OCI-M1 (cell line): ENCODE measurements around the gene IVD.

Source experiments
- DNase-seq: peaks from one replicate; lab custom pipeline; 2025; lab: John Stamatoyannopoulos, UW

The IVD gene

GRCh38 chr15:40377606-40378005, 28.0 kb upstream of the IVD start:
- DNase-seq, result no peak

- no peak for DNase-seq
Measured at GRCh38 chr15:40379374-40379773, 26.2 kb upstream of the IVD start.

GRCh38 chr15:40379853-40380252, 25.7 kb upstream of the IVD start:
- no peak for DNase-seq

GRCh38 chr15:40380636-40381035, 25.0 kb upstream of the IVD start:
- no peak for DNase-seq

- DNase-seq, result no peak
Measured at GRCh38 chr15:40381818-40382529, 23.6 kb upstream of the IVD start.

- peak; percentile 96 for DNase-seq
Measured at GRCh38 chr15:40382580-40383456, 22.8 kb upstream of the IVD start, which contains the start of gene KNSTRN. Gene KNSTRN, plus strand, starts transcription at chr15:40382721. Its CDS starts 115 bp downstream, at chr15:40382836.

GRCh38 chr15:40386480-40386879, 19.1 kb upstream of the IVD start:
- no peak for DNase-seq

GRCh38 chr15:40388941-40389823, 16.4 kb upstream of the IVD start:
- DNase-seq, result no peak

- no peak for DNase-seq
Measured at GRCh38 chr15:40389824-40390595, 15.6 kb upstream of the IVD start.

- DNase-seq, result no peak
Measured at GRCh38 chr15:40392986-40393948, 12.3 kb upstream of the IVD start.

- DNase-seq, result no peak
Measured at GRCh38 chr15:40397688-40398412, 7.7 kb upstream of the IVD start.

GRCh38 chr15:40398413-40398873, 7.2 kb upstream of the IVD start:
- peak; percentile 80 for DNase-seq

- DNase-seq, result no peak
Measured at GRCh38 chr15:40399370-40399769, 6.2 kb upstream of the IVD start.

- no peak for DNase-seq
Measured at GRCh38 chr15:40407330-40407990, 1.9 kb downstream of the IVD start.

- no peak for DNase-seq
Measured at GRCh38 chr15:40409366-40409765, 3.8 kb downstream of the IVD start.

GRCh38 chr15:40410476-40410875, 4.9 kb downstream of the IVD start:
- no peak for DNase-seq

GRCh38 chr15:40412095-40412759, 6.6 kb downstream of the IVD start:
- DNase-seq, result no peak

- DNase-seq, result no peak
Measured at GRCh38 chr15:40413036-40413435, 7.4 kb downstream of the IVD start.
